ENCODE measurements around the gene ZNF557.
A peak's percentile ranks its signal among the peaks of the same experiment; 100 is the strongest.

The ZNF557 gene

DNA sequence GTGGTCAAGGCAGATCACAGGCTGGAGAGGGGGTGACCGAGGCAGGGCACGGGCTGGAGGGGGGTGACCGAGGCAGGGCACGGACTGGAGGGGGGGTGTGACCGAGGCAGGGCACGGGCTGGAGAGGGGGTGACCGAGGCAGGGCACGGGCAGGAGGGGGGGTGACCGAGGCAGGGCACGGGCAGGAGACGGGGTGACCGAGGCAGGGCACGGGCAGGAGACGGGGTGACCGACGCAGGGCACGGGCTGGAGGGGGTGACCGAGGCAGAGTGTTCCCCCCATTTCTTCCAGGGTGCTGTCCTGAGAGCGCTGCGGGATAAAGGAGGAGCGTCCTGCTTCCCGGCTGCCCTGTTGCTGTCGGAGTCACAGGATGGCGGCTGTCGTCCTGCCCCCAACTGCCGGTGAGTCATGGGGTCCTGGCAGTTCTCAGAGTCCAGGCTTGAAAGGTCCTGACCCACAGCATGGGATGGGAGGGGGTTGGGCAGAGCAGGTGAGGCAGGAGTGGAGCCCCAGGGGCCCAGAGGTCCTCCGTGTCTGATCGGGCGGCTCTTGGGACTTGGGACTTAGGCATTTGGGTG is 5.3 kb downstream of the ZNF557 start:
- DNase-seq (ENCODE audit: low spot score), result no peak

DNA sequence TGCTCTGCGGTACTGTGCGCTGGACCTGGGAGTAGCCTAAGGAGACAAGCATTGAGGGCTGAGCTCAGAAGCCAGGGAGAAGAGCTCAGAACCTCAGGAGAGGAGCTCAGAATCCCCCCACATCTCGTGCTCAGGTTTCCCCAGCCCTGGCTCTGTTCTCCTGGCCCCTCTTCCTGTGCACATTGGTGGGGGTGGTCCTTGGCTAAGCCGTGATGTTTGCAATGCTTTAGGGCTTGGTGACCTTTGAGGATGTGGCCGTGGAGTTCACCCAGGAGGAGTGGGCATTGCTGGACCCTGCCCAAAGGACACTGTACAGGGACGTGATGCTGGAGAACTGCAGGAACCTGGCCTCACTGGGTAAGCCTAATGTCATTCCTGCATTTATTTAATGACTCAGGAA is 6.6 kb downstream of the ZNF557 start:
- DNase-seq (ENCODE audit: low spot score), result no peak

DNA sequence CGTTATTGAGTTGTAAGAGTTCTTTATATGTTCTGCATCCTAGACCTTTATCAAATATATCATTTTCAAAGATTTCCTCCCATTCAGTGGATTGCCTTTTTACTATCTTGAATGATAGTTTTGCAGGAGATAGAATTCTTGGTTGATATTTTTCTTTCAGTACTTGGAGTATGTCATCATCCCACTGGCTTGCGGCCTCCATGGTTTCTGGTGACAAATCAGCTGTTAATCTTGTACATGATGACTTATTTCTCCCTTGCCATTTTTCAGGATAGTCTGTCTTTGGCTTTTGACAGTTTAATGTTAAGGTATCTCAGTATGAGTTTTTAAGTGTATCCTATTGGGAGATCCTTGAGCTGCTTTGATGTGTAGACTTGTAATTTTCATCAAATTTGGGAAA is 8.5 kb downstream of the ZNF557 start:
- DNase-seq (ENCODE audit: low spot score), result no peak

DNA sequence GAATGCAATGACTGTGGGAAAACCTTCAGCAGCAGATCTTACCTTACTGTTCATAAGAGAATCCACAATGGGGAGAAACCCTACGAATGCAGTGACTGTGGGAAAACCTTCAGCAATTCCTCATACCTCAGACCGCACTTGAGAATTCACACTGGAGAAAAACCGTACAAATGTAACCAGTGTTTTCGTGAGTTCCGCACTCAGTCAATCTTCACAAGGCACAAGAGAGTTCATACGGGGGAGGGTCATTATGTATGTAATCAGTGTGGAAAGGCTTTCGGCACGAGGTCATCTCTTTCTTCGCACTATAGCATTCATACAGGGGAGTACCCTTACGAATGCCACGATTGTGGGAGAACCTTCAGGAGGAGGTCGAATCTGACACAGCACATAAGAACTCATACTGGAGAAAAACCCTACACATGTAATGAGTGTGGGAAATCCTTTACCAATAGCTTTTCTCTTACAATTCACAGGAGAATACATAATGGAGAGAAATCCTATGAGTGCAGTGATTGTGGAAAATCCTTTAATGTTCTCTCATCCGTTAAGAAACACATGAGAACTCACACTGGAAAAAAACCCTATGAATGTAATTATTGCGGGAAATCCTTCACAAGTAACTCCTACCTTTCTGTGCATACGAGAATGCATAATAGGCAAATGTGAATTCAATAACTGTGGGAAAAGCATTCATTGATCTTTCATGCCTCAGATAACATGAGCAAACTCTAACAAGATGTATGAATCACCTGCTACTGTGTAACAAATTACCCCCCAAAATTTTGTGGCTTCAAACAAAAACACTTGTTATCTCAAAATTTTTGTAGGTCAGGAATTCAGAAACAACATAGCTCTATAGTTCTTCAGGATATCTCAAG is 13.8 kb downstream of the ZNF557 start:
- DNase-seq (ENCODE audit: low spot score), result no peak

DNA sequence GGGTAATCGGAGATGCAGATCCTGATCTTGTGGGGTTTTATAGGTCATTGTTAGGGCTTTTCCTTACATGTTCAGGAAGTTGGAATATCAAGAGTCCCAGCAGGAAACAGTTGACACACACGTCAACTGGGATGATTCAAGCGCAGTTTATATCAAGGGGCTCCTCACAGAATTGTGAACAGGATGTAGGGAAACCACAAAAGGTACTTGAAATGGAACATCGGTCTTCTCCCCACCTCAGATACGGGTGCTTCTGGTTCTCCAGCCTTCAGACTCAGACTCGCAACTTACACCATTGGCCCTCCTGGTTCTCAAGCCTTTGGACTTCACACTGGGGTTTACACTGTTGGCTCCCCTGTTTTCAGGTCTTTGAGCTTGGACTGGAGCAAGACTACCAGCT is 19.5 kb downstream of the ZNF557 start:
- no peak for DNase-seq (ENCODE audit: low spot score)

DNA sequence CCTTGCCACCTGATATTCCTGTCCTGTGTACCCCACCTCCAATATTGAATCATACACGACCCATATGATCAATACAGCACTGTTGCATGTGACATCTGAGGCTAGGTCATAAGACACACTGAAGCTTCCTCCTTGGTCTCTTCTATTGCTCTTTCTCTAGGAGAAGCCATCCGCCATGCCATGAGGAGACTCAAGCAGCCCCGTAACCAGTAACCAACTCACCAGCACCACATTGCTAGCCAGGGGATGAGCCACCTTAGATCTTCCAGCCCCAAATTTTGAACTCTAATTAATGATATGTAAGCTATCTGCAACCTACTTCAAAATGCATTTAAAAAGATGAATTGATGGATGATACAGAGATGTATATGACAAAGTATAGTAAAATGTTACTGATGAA is 28.6 kb downstream of the ZNF557 start:
- DNase-seq (ENCODE audit: low spot score), result no peak

DNA sequence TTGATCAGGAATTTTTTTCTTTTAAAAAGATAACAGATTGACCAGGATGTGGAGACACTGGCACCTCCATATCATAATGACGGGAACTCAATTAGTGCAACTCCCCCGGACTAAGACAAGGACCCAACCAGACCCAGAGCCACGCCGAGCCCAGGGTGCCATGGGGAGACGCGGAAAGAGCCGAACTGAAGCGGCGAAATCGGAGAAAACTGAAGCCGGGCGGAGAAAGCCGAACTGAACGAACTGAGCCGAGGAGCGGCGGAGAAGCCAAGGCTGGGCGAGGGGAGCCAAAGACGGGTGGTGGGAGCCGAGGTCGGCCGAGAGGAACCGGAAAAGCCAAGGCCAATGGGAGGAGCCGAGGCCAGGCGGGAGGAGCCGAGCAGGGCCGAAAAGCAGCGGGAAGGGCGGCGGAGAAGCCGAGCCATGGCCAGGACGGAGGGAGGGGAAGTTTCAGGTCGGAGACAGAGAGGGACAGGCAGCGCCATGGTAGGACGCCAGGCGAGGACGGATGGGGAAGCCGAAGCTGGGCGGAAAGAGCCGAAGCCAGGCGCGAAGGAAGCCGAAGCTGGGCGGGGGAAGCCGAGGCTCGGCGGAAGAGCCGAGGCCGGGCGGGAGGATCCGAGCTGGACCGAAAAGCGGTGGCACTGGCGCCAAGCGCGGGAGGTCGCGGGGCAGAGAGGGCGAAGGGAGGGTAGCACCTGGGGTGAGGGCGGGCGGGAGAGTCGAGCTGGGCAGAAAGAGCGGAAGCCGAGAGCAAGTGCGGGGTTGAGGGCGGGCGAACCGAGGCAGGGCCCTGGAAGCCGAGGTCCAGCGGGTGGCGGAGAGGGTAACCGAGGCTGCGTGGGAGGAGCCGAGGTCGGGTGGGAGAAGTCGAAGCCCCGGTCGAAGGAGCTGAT is 29.4 kb downstream of the ZNF557 start:
- DNase-seq (ENCODE audit: low spot score), result peak; percentile 84

DNA sequence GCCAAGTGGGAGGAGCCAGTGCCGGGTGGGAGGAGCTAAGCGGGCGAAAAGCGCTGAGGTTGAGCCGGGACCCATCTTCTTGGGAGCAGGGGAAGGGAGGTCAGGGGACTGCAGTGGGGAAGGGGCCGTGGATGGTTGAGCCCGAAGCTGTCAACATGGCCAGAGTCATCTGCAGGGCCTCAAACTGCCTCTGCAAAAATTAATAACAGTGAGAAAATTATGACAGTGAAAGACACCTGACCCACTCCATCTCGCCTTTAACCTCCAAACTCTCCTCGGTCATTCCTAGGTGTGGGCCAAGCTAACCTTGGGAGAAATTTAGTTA is 30.1 kb downstream of the ZNF557 start:
- DNase-seq (ENCODE audit: low spot score), result no peak

DNA sequence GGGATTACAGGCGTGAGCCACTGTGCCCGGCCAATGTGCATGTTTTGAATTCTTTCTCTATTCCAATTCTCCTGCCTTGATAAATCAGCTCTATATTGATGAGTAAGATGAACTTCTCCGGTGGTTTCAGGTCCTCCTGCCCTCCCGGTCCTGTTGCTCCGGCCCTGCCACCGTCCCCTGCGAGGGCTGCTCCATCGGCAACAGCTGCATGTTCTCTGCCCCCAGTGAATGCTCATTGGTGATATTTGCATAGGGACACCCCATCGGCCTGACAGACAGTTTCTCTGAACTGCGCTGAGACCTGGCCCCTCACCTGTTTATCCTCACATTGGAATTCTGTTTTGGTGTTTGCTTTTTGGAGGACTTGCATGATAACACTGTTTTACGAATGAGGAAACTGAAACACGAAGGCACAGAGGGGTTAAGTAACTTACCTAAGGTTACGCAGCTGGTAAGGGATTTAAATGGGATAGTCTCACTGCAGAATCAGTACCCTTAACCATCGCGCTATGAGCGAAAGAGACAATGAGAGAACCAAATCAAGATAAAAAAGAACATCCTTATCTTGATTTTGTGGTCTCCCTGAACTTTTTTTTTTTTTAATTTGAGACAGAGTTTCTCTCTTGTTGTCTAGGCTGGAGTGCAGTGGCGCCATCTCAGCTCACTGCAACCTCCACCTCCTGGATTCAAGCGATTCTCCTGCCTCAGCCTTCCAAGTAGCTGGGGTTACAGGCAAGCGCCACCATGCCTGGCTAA is 32.2 kb downstream of the ZNF557 start:
- DNase-seq (ENCODE audit: low spot score), result no peak

DNA sequence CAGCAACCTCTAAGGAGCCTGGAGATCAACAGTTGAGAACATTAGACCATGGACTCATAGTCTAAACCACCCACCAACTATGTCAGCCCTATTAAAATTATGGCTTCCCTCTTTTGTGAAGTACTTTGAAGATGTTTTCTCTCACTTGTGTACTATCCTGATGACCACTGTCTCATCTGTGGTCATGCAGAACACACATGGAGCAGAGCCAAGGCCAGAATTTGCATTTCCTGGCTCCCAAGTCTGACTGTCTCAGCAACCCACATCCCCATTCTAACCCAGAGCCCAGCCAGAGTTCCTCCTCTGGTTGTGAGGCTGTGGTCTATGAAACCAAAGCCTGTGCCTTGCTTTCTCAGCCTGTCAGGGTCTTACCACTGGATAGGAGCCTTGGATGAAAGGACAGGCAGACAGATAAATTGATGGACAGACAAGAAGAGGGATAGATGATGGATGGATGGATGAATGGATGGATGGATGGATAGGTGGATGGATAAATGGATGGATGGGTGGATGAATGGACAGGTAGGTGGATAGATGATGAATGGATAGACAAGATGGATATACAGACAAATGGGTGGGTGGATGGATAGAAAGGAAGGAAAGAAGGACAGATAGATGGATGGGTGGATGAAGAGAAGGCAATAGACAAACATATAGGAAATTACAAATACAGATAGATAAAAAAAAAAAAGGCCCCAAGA is 35.4 kb downstream of the ZNF557 start:
- DNase-seq (ENCODE audit: low spot score), result no peak

DNA sequence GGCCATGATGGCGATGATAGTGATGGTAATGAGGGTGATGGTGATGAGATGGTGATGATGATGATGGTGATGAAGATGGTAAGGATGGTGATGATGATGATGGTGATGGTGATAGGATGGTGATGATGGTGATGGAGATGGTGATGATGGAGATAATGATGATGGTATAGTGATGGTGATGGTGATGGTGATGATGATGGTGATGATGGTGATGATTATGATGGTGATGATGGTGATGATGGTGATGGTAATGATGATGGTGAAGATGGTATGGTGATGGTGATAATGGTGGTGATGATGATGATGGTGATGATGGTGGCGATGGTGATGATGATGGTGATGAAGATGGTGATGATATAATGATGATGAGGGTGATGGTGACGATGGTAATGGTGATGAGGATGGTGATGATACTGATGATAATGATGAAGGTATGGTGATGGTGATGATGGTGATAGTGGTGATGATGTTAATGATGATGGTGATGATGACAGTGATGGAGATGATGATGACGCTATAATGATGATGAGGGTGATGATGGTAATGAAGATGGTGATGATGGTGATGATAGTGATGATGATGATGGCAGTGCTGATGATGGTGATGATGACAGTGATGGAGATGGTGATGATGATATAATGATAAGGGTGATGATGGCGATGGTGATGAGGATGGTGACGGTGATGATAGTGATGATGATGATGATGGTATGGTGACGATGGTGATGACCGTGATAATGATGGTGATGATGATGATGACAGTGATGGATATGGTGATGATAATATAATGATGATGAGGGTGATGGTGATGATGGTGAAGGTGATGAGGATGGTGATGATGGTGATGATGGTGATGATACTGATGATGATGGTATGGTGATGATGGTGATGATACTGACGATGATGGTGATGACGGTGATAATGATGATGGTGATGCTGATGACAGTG is 37.5 kb downstream of the ZNF557 start:
- no peak for DNase-seq (ENCODE audit: low spot score)

DNA sequence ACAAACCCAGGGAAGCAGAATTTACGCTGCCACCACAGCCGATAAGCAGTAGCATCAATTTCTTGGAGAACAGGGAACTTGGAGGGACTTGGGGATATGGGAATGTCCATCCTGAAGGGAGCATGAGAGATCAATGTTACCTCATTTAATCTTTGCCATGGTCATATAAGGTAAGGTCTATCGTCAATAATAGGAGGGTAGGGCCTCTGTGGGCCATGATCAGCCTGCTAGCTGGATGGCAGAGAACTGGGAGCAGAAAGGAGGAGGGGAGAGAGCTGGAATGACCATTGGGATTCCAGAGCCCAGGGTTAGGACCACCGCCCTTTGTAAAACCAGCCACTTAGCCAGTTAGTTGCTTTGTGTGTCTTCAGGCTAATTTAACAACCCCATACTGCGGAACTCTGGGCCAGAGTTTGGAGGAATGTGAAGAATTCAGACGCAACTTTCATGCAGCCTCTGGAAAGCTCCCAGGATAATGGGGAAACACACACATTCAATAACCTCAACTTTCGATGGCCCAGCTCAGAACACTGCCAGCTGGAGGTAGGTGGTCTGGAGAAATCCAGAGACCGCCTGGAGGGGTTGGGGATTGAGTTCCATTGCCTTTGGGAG is 40.3 kb downstream of the ZNF557 start:
- DNase-seq (ENCODE audit: low spot score), result no peak

DNA sequence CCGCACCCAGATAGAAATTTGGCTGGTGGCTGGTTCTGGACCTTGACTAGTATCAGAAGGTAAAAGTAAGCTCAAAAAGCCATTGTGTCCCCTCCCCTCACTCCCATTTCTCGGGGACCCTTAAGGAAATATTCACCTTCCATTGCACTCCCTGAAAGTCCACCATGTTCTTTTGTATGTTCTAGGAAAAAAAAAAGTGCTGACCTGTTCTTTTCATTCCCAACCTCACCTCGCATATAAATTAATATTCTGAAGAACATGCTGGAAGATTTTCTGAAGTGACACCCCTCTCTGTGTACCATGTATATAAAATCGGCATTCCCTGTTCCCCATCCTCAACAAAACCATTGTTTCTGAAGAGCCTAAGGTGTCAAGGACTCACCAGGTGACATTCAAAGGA is 43.2 kb downstream of the ZNF557 start:
- no peak for DNase-seq (ENCODE audit: low spot score)

DNA sequence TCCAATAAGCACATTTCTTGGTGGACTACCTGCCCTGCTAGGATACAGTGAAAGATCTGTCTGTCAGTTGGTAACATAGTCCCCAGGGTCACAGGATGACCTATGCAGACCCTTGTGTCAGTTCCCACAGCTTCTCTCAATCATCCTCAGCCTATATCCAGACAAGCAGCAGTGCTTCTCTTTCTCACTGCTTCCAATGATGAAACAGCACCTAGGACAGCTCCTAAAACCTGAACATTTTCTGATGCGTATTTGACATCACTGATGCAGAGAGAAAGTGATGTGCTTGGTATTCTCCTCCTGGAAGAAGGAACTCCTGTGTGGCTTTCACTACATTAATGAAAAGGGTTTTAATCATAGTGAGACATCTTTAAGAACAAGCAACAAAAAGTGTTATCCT is 43.7 kb downstream of the ZNF557 start:
- DNase-seq (ENCODE audit: low spot score), result no peak

DNA sequence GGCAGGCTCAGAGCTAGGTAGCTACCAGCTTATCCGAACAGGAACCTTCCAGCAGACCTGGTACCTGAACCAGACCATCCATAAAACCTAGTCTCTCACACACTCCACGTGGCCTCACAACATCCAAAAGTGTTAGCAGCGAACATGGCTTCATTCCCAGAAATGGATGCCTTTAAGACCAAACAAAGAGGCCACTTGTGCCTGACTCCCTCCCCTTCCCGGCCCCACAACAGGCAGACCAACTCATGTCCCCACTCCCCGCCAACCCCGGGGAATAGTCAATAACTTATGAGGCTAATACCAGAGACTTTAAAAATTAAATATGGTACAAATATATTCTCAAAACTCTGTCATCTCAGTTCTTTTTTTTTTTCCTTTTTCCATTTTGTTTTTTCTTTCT is 46.2 kb downstream of the ZNF557 start:
- DNase-seq (ENCODE audit: low spot score), result no peak

DNA sequence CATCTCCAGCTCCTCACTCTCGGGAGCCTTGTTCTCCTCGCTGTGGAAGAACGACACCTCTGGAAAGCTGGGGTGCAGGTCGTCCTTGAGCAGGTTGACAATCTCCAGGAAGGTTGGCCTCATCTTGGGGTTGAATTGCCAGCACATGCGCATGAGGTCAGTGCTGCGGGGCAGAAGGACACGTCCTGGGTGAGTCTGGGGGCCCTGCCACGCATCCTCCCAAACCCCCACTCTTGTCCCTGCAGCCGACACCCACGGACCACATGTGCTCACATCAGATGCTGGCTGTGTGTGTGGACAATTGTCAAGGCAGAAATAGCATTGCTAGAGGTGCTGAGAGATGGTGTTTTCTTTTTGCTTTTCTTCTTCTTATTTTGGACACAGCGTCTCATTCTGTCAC is 47.7 kb downstream of the ZNF557 start:
- DNase-seq (ENCODE audit: low spot score), result no peak

DNA sequence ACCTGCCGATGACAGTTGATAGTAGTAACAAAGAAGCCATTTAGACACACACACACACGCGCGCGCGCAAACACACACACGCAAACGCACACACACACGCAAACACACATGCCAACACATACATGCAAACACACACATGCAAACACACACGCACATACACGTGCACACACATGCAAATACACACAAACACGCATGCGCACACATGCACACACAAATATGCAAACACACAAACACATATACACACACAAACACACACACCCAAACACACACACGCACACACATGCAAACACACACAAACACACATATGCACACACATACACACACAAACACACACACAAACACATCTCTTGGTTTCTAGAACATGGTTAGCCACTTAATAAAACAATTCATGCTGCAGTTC is 50.1 kb downstream of the ZNF557 start:
- no peak for DNase-seq (ENCODE audit: low spot score)

DNA sequence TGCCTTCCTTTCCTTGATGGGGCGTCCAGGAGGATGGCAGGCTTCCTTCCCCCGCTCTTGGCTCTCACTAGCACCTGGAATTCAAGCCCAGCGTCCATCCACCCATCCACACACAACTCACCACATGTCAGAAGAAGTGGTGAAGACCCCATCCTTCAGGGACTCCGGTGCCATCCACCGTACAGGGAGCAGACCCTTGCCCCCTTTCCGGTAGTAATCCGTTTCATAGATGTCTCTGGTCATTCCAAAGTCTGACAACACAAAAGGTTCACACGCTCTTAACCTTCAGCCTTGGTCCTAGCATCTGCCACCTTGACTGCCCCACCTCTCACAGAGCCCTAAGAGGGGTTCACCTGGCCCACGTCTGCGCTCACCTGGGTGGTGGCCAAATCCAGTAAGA is 51.0 kb downstream of the ZNF557 start:
- DNase-seq (ENCODE audit: low spot score), result no peak

DNA sequence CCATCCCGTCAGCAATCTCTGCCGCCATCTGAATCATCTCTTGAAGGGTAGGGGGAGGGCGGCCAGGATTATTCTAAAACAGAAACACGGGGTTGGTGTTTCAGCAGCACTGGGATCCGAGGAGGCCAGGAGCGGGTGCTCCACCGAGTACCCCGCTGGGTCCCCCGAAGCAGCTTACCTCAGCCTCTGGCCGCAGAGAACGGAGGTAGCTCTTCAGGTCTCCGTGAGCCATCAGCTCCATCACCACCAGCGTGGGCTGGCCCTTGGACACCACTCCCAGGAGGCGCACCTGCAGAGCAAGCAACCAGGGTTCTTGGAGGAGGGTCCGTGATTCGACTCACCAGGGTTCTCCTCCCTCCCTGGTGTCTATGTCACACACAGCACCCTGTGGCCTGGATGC is 53.2 kb downstream of the ZNF557 start:
- no peak for DNase-seq (ENCODE audit: low spot score)

DNA sequence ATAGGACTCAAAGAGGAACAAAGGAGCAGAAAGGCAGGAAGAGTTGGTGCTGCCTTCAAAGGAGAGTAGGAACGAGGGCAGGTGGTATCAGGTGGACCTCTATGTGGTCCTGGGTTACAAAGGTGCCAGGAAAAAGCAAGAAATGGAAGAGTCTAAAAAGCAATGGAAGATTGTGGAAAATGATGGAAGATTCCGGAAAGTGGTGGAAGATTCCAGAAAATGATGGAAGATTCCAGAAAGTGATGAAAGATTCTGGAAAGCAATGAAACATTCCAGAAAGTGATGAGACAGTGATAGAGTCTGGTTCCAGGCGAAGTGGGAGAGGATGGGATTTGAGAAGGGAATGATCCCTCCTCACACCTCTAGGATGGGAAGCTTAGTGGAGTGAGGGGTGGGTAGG is 55.3 kb downstream of the ZNF557 start:
- DNase-seq (ENCODE audit: low spot score), result no peak
